ENCODE measurements around the gene ARHGEF11. TPM values are rescaled to one million over a fixed set of nuclear protein-coding genes. Genes with fewer than 3 reads are reported as not detected.

The ARHGEF11 gene
- total and polyA plus RNA-seq, 7 experiments from 2014 or later: 25.8 to 54.9 (median 32.1) TPM

DNA sequence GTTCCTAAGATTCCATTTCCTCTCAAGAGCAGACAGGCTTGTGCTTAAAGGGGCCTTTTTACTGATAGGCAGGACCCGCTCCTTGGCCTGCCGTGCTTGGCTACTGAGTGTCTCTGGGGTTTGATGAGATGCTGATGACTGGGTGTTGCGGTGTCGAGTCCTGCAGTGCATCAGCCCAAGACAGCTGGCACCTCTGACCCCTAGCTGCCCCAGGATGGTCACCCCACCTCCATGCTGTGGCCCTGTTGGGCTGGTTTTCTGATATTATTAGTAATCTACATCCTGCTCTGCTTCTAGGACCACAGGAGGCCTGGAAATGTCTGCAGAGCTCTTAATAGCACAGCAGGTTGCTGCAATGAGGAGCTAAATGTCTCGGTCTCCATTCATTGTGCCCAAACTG, 96.4 kb downstream of the ARHGEF11 start:
- peaks cover 25 to 76% (median 40%) of the 10 kb centered on the region in 5 donors for H3K36me3 Mint-ChIP-seq

DNA sequence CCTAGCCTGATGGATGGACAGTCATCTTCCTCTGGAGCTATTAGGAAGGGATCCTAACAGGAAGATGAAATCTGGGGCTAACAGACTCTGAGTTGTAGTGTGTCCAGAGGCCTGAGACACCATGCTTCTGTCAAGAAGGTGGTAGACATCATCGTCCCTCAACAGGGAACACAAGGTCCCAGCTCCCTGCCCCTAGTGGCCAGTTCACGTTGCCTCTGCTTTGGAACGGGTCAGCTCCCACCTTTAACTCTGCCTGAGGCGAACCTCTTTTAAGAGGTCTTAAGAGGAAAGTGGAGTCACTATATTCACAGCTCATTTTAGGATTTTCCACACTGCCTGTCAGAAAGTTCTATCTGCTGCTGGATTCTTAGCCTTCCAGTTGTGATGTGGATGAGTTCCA, 96.8 kb downstream of the ARHGEF11 start:
- H3K27me3 Mint-ChIP-seq: no peaks in the 10 kb centered on the region
- intact Hi-C loops (cut with micrococcal nuclease): no loop called here
- H3K4me1 Mint-ChIP-seq: peaks cover 0 to 9% (median 0%) of the 10 kb centered on the region in 7 donors
- H3K4me3 Mint-ChIP-seq: no peak overlapping the region
- Histone ChIP-seq H3K4me1 (ENCODE audit: control insufficient read depth in 2 of 2, insufficient read depth in 2 of 2, low read length in 2 of 2) (no peaks in the 10 kb centered on the region), H3K4me3 (ENCODE audit: low read length) (no peak overlapping the region), H3K36me3 (ENCODE audit: control insufficient read depth in 2 of 3, insufficient read depth in 3 of 3, low read length in 3 of 3) (peaks cover 0 to 92% (median 26%) of the 10 kb centered on the region in 3 experiments), H3K27ac (ENCODE audit: low read depth, low read length) (no peak overlapping the region), H3K27me3 (ENCODE audit: control insufficient read depth in 2 of 2, insufficient read depth in 2 of 2, low read length in 2 of 2) (no peaks in the 10 kb centered on the region), H3K9me3 (ENCODE audit: control insufficient read depth in 2 of 3, low read length in 3 of 3) (no peaks in the 10 kb centered on the region)
- H3K27ac Mint-ChIP-seq: no peak overlapping the region
- ChIA-PET CTCF (no interaction called here), POLR2A (interaction anchor here (1.2 kb wide), 1 partner anchor 17 kb away, joined by 3 read pairs; no protein-coding TSS in a partner anchor)
- H3K36me3 Mint-ChIP-seq: peaks cover 26 to 77% (median 42%) of the 10 kb centered on the region in 5 donors
- no peak for DNase-seq
- H3K9me3 Mint-ChIP-seq: no peaks in the 10 kb centered on the region
- ATAC-seq: no peak

More for the DNA sequence above, 96.4 kb downstream of the ARHGEF11 start:
- intact Hi-C loops (cut with micrococcal nuclease): no loop called here
- ATAC-seq (no peak), DNase-seq (no peak)
- ChIA-PET POLR2A (interaction anchor here (1.1 to 1.2 kb wide), 2 partner anchors 11 to 17 kb away, joined by 3 read pairs; no protein-coding TSS in a partner anchor), CTCF (no interaction called here)
- H3K27ac ChIP-seq (ENCODE audit: low read depth, low read length): no peak overlapping the region
- peaks cover 0 to 88% (median 25%) of the 10 kb centered on the region in 3 experiments for H3K36me3 ChIP-seq (ENCODE audit: control insufficient read depth in 2 of 3, insufficient read depth in 3 of 3, low read length in 3 of 3)
- Mint-ChIP-seq H3K4me3 (no peak overlapping the region), H3K27ac (no peak overlapping the region), H3K4me1 (peaks cover 0 to 9% (median 0%) of the 10 kb centered on the region in 7 donors), H3K27me3 (no peaks in the 10 kb centered on the region), H3K9me3 (no peaks in the 10 kb centered on the region)
- H3K9me3 ChIP-seq (ENCODE audit: control insufficient read depth in 2 of 3, low read length in 3 of 3): no peaks in the 10 kb centered on the region
- no peaks in the 10 kb centered on the region for H3K27me3 ChIP-seq (ENCODE audit: control insufficient read depth in 2 of 2, insufficient read depth in 2 of 2, low read length in 2 of 2)
- no peaks in the 10 kb centered on the region for H3K4me1 ChIP-seq (ENCODE audit: control insufficient read depth in 2 of 2, insufficient read depth in 2 of 2, low read length in 2 of 2)
- H3K4me3 ChIP-seq (ENCODE audit: low read length): no peak overlapping the region

DNA sequence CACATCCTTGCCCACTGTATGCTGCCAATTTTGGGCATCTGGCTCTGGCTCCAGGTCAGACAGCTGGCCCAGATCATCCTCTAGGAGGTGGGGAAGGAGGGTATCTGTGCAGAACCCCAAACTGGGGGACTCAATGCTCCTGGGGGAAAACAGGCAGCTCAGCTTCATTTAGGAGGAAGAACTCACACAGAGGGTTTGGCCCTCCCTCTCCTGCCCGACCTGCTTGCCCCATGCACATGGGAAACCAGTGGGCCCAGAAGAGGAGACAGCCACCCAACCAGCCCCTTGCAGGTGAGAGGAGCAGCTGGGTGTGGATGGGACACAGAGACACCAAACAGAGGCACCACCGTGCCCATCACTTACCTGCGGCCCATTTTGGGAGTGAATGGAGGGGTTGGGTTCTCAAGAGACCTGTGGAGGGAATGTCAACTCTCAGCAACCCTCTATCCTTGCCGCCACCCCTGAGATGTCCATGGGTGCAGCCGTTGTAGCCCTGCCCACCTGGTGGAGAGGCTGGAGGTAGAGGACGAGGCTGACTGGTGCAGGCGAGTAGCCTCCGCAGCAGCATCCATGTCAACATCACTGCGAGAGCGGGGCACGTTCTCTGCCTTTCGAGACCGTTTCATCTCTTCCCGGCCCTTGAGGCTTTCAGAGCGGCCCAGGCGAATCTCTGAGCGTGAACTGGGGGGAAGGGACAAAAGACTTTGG, 97.6 kb downstream of the ARHGEF11 start:
- Histone ChIP-seq H3K9me3 (ENCODE audit: control insufficient read depth in 2 of 3, low read length in 3 of 3) (no peaks in the 10 kb centered on the region), H3K4me1 (ENCODE audit: control insufficient read depth in 2 of 2, insufficient read depth in 2 of 2, low read length in 2 of 2) (no peaks in the 10 kb centered on the region), H3K4me3 (ENCODE audit: low read length) (no peak overlapping the region), H3K27ac (ENCODE audit: low read depth, low read length) (no peak overlapping the region), H3K36me3 (ENCODE audit: control insufficient read depth in 2 of 3, insufficient read depth in 3 of 3, low read length in 3 of 3) (peaks cover 0 to 95% (median 26%) of the 10 kb centered on the region in 3 experiments), H3K27me3 (ENCODE audit: control insufficient read depth in 2 of 2, insufficient read depth in 2 of 2, low read length in 2 of 2) (no peaks in the 10 kb centered on the region)
- no peak overlapping the region for H3K27ac Mint-ChIP-seq
- no peak for ATAC-seq
- CTCF ChIA-PET: no interaction called here
- intact Hi-C loops (cut with micrococcal nuclease): no loop called here
- H3K36me3 Mint-ChIP-seq: peaks cover 29 to 75% (median 47%) of the 10 kb centered on the region in 5 donors
- H3K9me3 Mint-ChIP-seq: no peaks in the 10 kb centered on the region
- H3K4me3 Mint-ChIP-seq: no peak overlapping the region
- H3K4me1 Mint-ChIP-seq: peaks cover 0 to 9% (median 0%) of the 10 kb centered on the region in 7 donors
- H3K27me3 Mint-ChIP-seq: no peaks in the 10 kb centered on the region
- POLR2A ChIA-PET: interaction anchor here (1.2 kb wide), 1 partner anchor 18 kb away, joined by 3 read pairs; no protein-coding TSS in a partner anchor
- DNase-seq: no peak

DNA sequence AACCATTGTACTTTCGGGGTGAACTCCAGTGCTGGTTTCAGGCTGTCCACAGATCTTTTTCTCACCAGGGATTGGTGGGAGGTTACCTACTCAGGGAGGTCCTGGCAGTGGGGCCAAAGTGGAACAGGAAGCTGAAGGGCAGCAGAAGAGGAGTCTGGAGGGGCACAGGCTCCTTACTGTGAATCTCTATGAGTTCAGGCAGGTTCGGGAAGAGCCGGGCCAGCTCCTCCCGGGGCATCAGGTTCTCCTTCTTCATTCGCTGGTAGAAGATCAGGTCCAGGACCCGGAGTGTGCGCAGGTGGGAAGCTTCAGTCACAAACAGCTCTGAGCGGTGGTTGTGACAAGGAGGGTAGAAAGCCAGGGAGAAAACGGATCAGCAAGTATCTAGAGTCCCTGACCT, 98.4 kb downstream of the ARHGEF11 start:
- Histone ChIP-seq H3K4me3 (ENCODE audit: low read length) (no peak overlapping the region), H3K36me3 (ENCODE audit: control insufficient read depth in 2 of 3, insufficient read depth in 3 of 3, low read length in 3 of 3) (peaks cover 0 to 97% (median 31%) of the 10 kb centered on the region in 3 experiments), H3K27ac (ENCODE audit: low read depth, low read length) (no peak overlapping the region), H3K27me3 (ENCODE audit: control insufficient read depth in 2 of 2, insufficient read depth in 2 of 2, low read length in 2 of 2) (no peaks in the 10 kb centered on the region), H3K9me3 (ENCODE audit: control insufficient read depth in 2 of 3, low read length in 3 of 3) (no peaks in the 10 kb centered on the region), H3K4me1 (ENCODE audit: control insufficient read depth in 2 of 2, insufficient read depth in 2 of 2, low read length in 2 of 2) (no peaks in the 10 kb centered on the region)
- POLR2A ChIA-PET: no interaction called here
- H3K4me3 Mint-ChIP-seq: no peak overlapping the region
- intact Hi-C loops (cut with micrococcal nuclease): no loop called here
- no peaks in the 10 kb centered on the region for H3K9me3 Mint-ChIP-seq
- H3K36me3 Mint-ChIP-seq: peaks cover 29 to 78% (median 47%) of the 10 kb centered on the region in 5 donors
- H3K4me1 Mint-ChIP-seq: peaks cover 0 to 9% (median 0%) of the 10 kb centered on the region in 7 donors
- H3K27me3 Mint-ChIP-seq: no peaks in the 10 kb centered on the region
- no peak overlapping the region for H3K27ac Mint-ChIP-seq
- CTCF ChIA-PET: no interaction called here
- ATAC-seq (no peak), DNase-seq (no peak)

DNA sequence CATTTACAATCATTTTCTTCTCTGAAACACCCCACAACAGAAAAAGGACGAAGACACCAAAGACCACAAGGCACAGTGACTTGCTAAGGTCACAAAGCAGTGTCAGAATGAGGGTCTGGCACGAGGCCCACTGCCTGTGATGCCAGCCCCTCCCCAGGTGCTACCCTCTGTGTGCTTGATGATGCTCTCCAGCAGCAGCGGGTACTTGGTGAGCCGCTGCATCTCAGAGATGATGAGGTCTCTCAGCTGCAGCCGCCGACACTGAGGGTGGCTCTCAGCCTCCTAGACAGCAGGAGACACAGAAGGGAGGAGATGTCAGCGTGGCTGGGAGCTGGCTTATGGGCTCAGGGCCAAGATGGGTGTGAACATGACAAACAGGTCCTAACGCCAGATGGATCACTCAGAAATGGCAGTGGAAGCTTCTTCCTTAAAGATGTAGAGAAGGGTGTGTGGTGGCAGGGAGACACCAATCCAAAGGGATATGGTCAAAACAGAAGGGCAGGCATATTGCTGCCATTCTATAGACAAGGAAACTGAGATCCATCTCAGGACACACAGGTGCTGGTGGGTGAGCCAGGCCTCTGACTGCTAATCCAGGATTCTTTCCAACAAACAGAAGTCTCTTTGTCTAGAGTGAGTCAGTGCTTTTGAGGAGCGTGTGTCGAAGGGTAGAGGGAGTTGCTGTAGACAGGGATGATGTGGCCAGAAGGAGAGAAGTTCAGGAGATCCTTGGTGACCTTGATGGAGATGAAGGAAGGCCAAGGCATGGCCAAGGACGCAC, 99.5 kb downstream of the ARHGEF11 start:
- intact Hi-C loops (cut with micrococcal nuclease): no loop called here
- Histone ChIP-seq H3K27me3 (ENCODE audit: control insufficient read depth in 2 of 2, insufficient read depth in 2 of 2, low read length in 2 of 2) (no peaks in the 10 kb centered on the region), H3K9me3 (ENCODE audit: control insufficient read depth in 2 of 3, low read length in 3 of 3) (no peaks in the 10 kb centered on the region), H3K27ac (ENCODE audit: low read depth, low read length) (no peak overlapping the region), H3K4me3 (ENCODE audit: low read length) (no peak overlapping the region), H3K36me3 (ENCODE audit: control insufficient read depth in 2 of 3, insufficient read depth in 3 of 3, low read length in 3 of 3) (peaks cover 0 to 98% (median 39%) of the 10 kb centered on the region in 3 experiments), H3K4me1 (ENCODE audit: control insufficient read depth in 2 of 2, insufficient read depth in 2 of 2, low read length in 2 of 2) (no peaks in the 10 kb centered on the region)
- Mint-ChIP-seq H3K27me3 (no peaks in the 10 kb centered on the region), H3K9me3 (no peaks in the 10 kb centered on the region), H3K4me3 (no peak overlapping the region), H3K36me3 (peaks cover 28 to 76% (median 43%) of the 10 kb centered on the region in 5 donors), H3K27ac (peak overlapping the region in 1 of 9 donors; percentile 19), H3K4me1 (peaks cover 0 to 9% (median 0%) of the 10 kb centered on the region in 7 donors)
- ATAC-seq: no peak
- no peak for DNase-seq
- CTCF ChIA-PET: no interaction called here
- POLR2A ChIA-PET: no interaction called here

DNA sequence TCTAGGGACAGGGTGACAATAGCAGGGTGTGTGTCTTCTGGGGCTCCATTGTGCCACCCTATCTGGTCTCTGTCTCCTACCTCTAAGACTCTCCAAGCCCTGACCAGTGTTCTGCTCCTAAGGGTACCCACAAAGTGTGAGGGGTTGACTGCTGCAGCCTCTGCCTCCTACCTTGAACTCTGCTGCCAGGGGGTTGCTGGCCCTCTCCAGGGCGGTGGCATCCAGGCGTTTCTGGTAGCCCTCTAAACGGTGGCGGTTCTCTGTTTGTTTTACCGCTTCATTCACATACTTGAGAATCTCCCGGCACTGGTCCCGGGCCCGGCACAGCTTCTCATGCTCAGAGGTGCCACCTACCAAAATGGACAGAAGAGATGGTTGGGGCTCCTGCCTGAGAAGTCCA, 100.7 kb downstream of the ARHGEF11 start:
- no peaks in the 10 kb centered on the region for H3K9me3 ChIP-seq (ENCODE audit: control insufficient read depth in 2 of 3, low read length in 3 of 3)
- ATAC-seq (no peak), DNase-seq (no peak)
- Mint-ChIP-seq H3K27ac (peak overlapping the region in 4 of 9 donors; percentile 12 to 65 (median 24)), H3K9me3 (no peaks in the 10 kb centered on the region), H3K4me1 (peaks cover 0 to 9% (median 0%) of the 10 kb centered on the region in 7 donors), H3K27me3 (no peaks in the 10 kb centered on the region), H3K4me3 (no peak overlapping the region), H3K36me3 (peaks cover 26 to 70% (median 40%) of the 10 kb centered on the region in 5 donors)
- ChIA-PET CTCF (no interaction called here), POLR2A (no interaction called here)
- H3K36me3 ChIP-seq (ENCODE audit: control insufficient read depth in 2 of 3, insufficient read depth in 3 of 3, low read length in 3 of 3): peaks cover 0 to 98% (median 35%) of the 10 kb centered on the region in 3 experiments
- H3K27ac ChIP-seq (ENCODE audit: low read depth, low read length): no peak overlapping the region
- H3K4me3 ChIP-seq (ENCODE audit: low read length): no peak overlapping the region
- H3K27me3 ChIP-seq (ENCODE audit: control insufficient read depth in 2 of 2, insufficient read depth in 2 of 2, low read length in 2 of 2): no peaks in the 10 kb centered on the region
- intact Hi-C loops (cut with micrococcal nuclease): no loop called here
- no peaks in the 10 kb centered on the region for H3K4me1 ChIP-seq (ENCODE audit: control insufficient read depth in 2 of 2, insufficient read depth in 2 of 2, low read length in 2 of 2)
